B cell (primary cell): ENCODE measurements around the gene ELF1. TPM values are rescaled to one million over a fixed set of nuclear protein-coding genes. Genes with fewer than 3 reads are reported as not detected.
"Not testable (repeated sequence)": the region's sequence is repeated elsewhere in the genome, so short reads cannot be mapped to it uniquely, and the experiment has no call there.

Experiments
- ATAC-seq: fragments of 200-7000 bp; cut with Tn5 transposase; one replicate; pipeline ENCODE4 v1.10.0; 2021; ENCODE audit warnings: low read depth, mild to moderate bottlenecking, moderate number of reproducible peaks, moderate library complexity
- CTCF ChIA-PET: fragments of 350-600 bp; sonication (Branson Sonifier 250); formaldehyde crosslinking; loops from one replicate; lab custom pipeline; 2021; ENCODE audit warnings: antibody characterized with exemption, inconsistent platforms; lab: Charles Lee
- POLR2A ChIA-PET: fragments of 350-600 bp; sonication (Branson Sonifier 250); formaldehyde crosslinking; loops from one replicate; lab custom pipeline; 2021; ENCODE audit warnings: antibody characterized with exemption; lab: Charles Lee
- DNase-seq: peaks from one replicate; pipeline ENCODE4 v3.0.0; 2013
- H2AFZ ChIP-seq: 2 replicates; pipeline ENCODE4 v1.6.1; 2012; ENCODE audit warnings: mild to moderate bottlenecking, low read depth, low read length; ENCODE audit not compliant: insufficient read depth, poor library complexity, severe bottlenecking
- H3K27ac ChIP-seq, 2 donors: 1 replicate in 1 of 2; 2 replicates in 1 of 2; pipeline ENCODE4 v1.5.1; 2012 to 2013; ENCODE audit warnings: low read length in 2 of 2, mild to moderate bottlenecking in 2 of 2, moderate library complexity in 1 of 2
- H3K27me3 ChIP-seq, 4 experiments: fragments of 200-600 bp in 1 of 4; sonication (generic) in 1 of 4; replicated peaks in 1 of 4; 1 replicate in 2 of 4; 2 replicates in 2 of 4; pipeline versions ENCODE4 v1.6.1 to v1.7.0; 2013 to 2016; ENCODE audit warnings: low read length in 3 of 4, mild to moderate bottlenecking in 2 of 4, mixed read lengths in 1 of 4, moderate library complexity in 1 of 4; ENCODE audit not compliant: insufficient read depth in 4 of 4, control insufficient read depth in 3 of 4; ENCODE audit errors: control extremely low read depth in 1 of 4
- H3K36me3 ChIP-seq, 2 experiments: replicated peaks in 1 of 2; 1 replicate in 1 of 2; 2 replicates in 1 of 2; pipeline versions ENCODE4 v1.6.1 to v1.7.1; 2013; ENCODE audit warnings: low read length in 1 of 2; ENCODE audit not compliant: insufficient read depth in 2 of 2, control insufficient read depth in 1 of 2; ENCODE audit errors: control extremely low read depth in 1 of 2, extremely low read depth in 1 of 2
- H3K4me1 ChIP-seq, 2 donors: fragments of 200-600 bp in 1 of 2; sonication (generic) in 1 of 2; 1 replicate in 1 of 2; 2 replicates in 1 of 2; pipeline versions ENCODE4 v1.5.1 to v1.6.1; 2013 to 2017; ENCODE audit warnings: low read length in 2 of 2; ENCODE audit not compliant: control insufficient read depth in 2 of 2, insufficient read depth in 2 of 2
- H3K4me2 ChIP-seq: replicated peaks from 2 replicates; pipeline ENCODE3; 2012; ENCODE audit warnings: mild to moderate bottlenecking, low read depth, low read length; ENCODE audit not compliant: poor library complexity, severe bottlenecking
- H3K4me3 ChIP-seq, 5 experiments: fragments of 200-600 bp in 1 of 5; sonication (generic) in 1 of 5; 1 replicate in 3 of 5; 2 replicates in 2 of 5; pipeline versions ENCODE4 v1.5.1 to v1.7.0; 2011 to 2016; ENCODE audit warnings: low read length in 4 of 5, mild to moderate bottlenecking in 4 of 5, low read depth in 2 of 5, control low read depth in 1 of 5, moderate library complexity in 1 of 5; ENCODE audit not compliant: insufficient read depth in 1 of 5; ENCODE audit errors: control extremely low read depth in 1 of 5, extremely low read depth in 1 of 5
- H3K79me2 ChIP-seq: fragments of 200-600 bp; sonication (generic); one replicate; pipeline ENCODE4 v1.6.0; 2016; ENCODE audit warnings: low read length; ENCODE audit not compliant: control insufficient read depth, insufficient read depth
- H3K9ac ChIP-seq: fragments of 200-600 bp; sonication (generic); 2 replicates; pipeline ENCODE4 v1.6.1; 2017; ENCODE audit warnings: mild to moderate bottlenecking, low read length, moderate library complexity
- H3K9me3 ChIP-seq, 3 donors: one replicate each; pipeline versions ENCODE4 v1.6.1 to v1.7.1; 2013; ENCODE audit warnings: low read length in 2 of 3; ENCODE audit not compliant: control insufficient read depth in 2 of 3, insufficient read depth in 1 of 3; ENCODE audit errors: control extremely low read depth in 1 of 3
- H4K20me1 ChIP-seq: 2 replicates; pipeline ENCODE4 v1.6.0; 2012; ENCODE audit warnings: mild to moderate bottlenecking, low read length; ENCODE audit not compliant: insufficient read depth, control insufficient read depth, poor library complexity, severe bottlenecking
- H3K27ac Mint-ChIP-seq: one replicate; pipeline ENCODE4 v1.8.0; 2021; ENCODE audit warnings: mixed read lengths
- H3K27me3 Mint-ChIP-seq: one replicate; pipeline ENCODE4 v1.8.0; 2021; ENCODE audit warnings: mixed read lengths
- H3K4me1 Mint-ChIP-seq: one replicate; pipeline ENCODE4 v1.8.0; 2021; ENCODE audit warnings: mixed read lengths
- H3K4me3 Mint-ChIP-seq: one replicate; pipeline ENCODE4 v1.8.0; 2021; ENCODE audit warnings: mixed read lengths
- H3K9me3 Mint-ChIP-seq: one replicate; pipeline ENCODE4 v1.8.0; 2022; ENCODE audit warnings: mixed read lengths; ENCODE audit not compliant: insufficient read depth
- CTCF ChIP-seq: fragments of 200-600 bp; IDR thresholded peaks from one replicate; pipeline ENCODE4 v1.8.0; 2022; ENCODE audit warnings: antibody characterized with exemption, mild to moderate bottlenecking
- EZH2 ChIP-seq: IDR thresholded peaks from 2 replicates; pipeline ENCODE4 v1.6.1; 2012; ENCODE audit warnings: borderline replicate concordance, low read depth, mild to moderate bottlenecking, moderate library complexity, low read length; ENCODE audit not compliant: insufficient read depth, poor library complexity, severe bottlenecking
- WGBS: methylation state at CpG from one replicate; pipeline ENCODE4 v1.1.5; 2013; ENCODE audit warnings: missing lambda C conversion rate; ENCODE audit not compliant: insufficient coverage; 5-methylcytosine and 5-hydroxymethylcytosine counted together
- intact Hi-C: fragments of 100-400 bp; cut with micrococcal nuclease; formaldehyde crosslinking; loops from one replicate; pipeline ENCODE4 v1.10.0; 2022
- polyA plus RNA-seq: library from polyadenylated mRNA; depleted of rRNA; stranded (reverse); fragments of >200 nt; gene quantifications from 2 replicates; pipeline ENCODE4 v1.2.3, GENCODE V29; 2012
- total RNA-seq, 2 donors: library from RNA; stranded (reverse); fragments of 120-200 nt in 1 of 2; gene quantifications; 1 replicate in 1 of 2; 2 replicates in 1 of 2; pipeline versions ENCODE4 v1.2.3 to v1.2.4, GENCODE V29; 2013 to 2022

ELF1 gene
- total and polyA plus RNA-seq, 2 donors (not counting 1 experiment from before 2014, with no cell fraction given), result 62.0 to 186 TPM

GRCh38 chr13:40932252-40932651 lies 86.9 kb downstream of the ELF1 start:
- CTCF ChIA-PET, result interaction anchor here (1.0 kb wide), 1 partner anchor 46 kb away, joined by 3 read pairs; no protein-coding TSS in a partner anchor
- POLR2A ChIA-PET, result no interaction called here
- intact Hi-C loops, result loop anchor here (2.0 kb wide), 1 partner anchor 15 kb away; no protein-coding TSS in a partner anchor

GRCh38 chr13:40931719-40932118 lies 87.4 kb downstream of the ELF1 start:
- Histone ChIP-seq H3K27ac (peak overlapping the region in 1 of 2 donors; percentile 43), H4K20me1 (peaks cover 27% of the 10 kb centered on the region), H3K79me2 (peaks cover 44% of the 10 kb centered on the region), H2AFZ (no peak overlapping the region), H3K36me3 (peaks cover 1 to 54% of the 10 kb centered on the region in 2 experiments), H3K4me3 (no peak overlapping the region), H3K27me3 (no peaks in the 10 kb centered on the region), H3K4me1 (peaks cover 22 to 23% of the 10 kb centered on the region in 2 donors), H3K9ac (no peak overlapping the region), H3K9me3 (no peaks in the 10 kb centered on the region), H3K4me2 (no peak overlapping the region)
- TF ChIP-seq EZH2, result no peak
- no peak for TF ChIP-seq CTCF
- POLR2A ChIA-PET, result no interaction called here
- intact Hi-C loops, result loop anchor here (2.0 kb wide), 1 partner anchor 15 kb away; no protein-coding TSS in a partner anchor
- no peak for DNase-seq
- Mint-ChIP-seq H3K27me3 (no peaks in the 10 kb centered on the region), H3K27ac (no peak overlapping the region), H3K4me3 (no peak overlapping the region), H3K9me3 (no peaks in the 10 kb centered on the region), H3K4me1 (peaks cover 44% of the 10 kb centered on the region)
- no peak for ATAC-seq
- WGBS, result no CpG with 5 or more reads among the region's 1 CpG
- CTCF ChIA-PET, result no interaction called here

More at GRCh38 chr13:40932252-40932651, 86.9 kb downstream of the ELF1 start:
- H2AFZ ChIP-seq, result no peak overlapping the region
- Mint-ChIP-seq H3K9me3 (no peaks in the 10 kb centered on the region), H3K27me3 (no peaks in the 10 kb centered on the region), H3K27ac (no peak overlapping the region), H3K4me3 (no peak overlapping the region), H3K4me1 (peaks cover 44% of the 10 kb centered on the region)
- H3K36me3 ChIP-seq, result peaks cover 1 to 56% of the 10 kb centered on the region in 2 experiments
- no peaks in the 10 kb centered on the region for H3K9me3 ChIP-seq
- no peak overlapping the region for H3K4me3 ChIP-seq
- peaks cover 49% of the 10 kb centered on the region for H3K79me2 ChIP-seq
- H3K27ac ChIP-seq, result peak overlapping the region in 1 of 2 donors; percentile 79
- no peak overlapping the region for H3K9ac ChIP-seq
- no peak for ATAC-seq
- WGBS, result no CpG with 5 or more reads among the region's 2 CpGs
- TF ChIP-seq CTCF, result no peak
- TF ChIP-seq EZH2, result no peak
- no peaks in the 10 kb centered on the region for H3K27me3 ChIP-seq
- peaks cover 27% of the 10 kb centered on the region for H4K20me1 ChIP-seq
- no peak overlapping the region for H3K4me2 ChIP-seq
- no peak for DNase-seq
- H3K4me1 ChIP-seq, result peaks cover 22 to 23% of the 10 kb centered on the region in 2 donors

GRCh38 chr13:40929883-40930282 lies 89.2 kb downstream of the ELF1 start:
- H3K27me3 ChIP-seq, H3K4me3 ChIP-seq, CTCF ChIA-PET, H3K27me3 Mint-ChIP-seq, H3K9ac ChIP-seq, H3K9me3 Mint-ChIP-seq, H3K27ac ChIP-seq, ATAC-seq, intact Hi-C loops, DNase-seq, H3K4me2 ChIP-seq, H3K9me3 ChIP-seq, H3K4me3 Mint-ChIP-seq, H2AFZ ChIP-seq: not testable (repeated sequence)
- POLR2A ChIA-PET, result interaction anchor here (0.6 kb wide), 1 partner anchor 9 kb away, joined by 4 read pairs; no protein-coding TSS in a partner anchor
- Histone ChIP-seq H3K4me1 (peaks cover 22 to 23% of the 10 kb centered on the region in 2 donors), H4K20me1 (peaks cover 20% of the 10 kb centered on the region), H3K79me2 (peaks cover 27% of the 10 kb centered on the region), H3K36me3 (peaks cover 0 to 43% of the 10 kb centered on the region in 2 experiments)
- H3K4me1 Mint-ChIP-seq, result peaks cover 37% of the 10 kb centered on the region
- no CpG with 5 or more reads among the region's 3 CpGs for WGBS
- peak overlapping the region; percentile 61 for H3K27ac Mint-ChIP-seq
